Kidney (tissue), 11 donors: ENCODE data around the gene GSTT4. TPM values are rescaled to one million over a fixed set of nuclear protein-coding genes. Genes with fewer than 3 reads are reported as not detected.
"Not testable (repeated sequence)": the region's sequence is repeated elsewhere in the genome, so short reads cannot be mapped to it uniquely, and the experiment has no call there.

Experiments used
- DNase-seq, 5 donors: peaks; one replicate each; pipeline ENCODE4 v3.0.0-alpha.2; 2013 to 2020
- FAIRE-seq: peaks from 2 replicates; lab custom pipeline; 2012; peaks lifted over from hg19 to GRCh38; lab: Jason Lieb, UNC
- H3K27ac ChIP-seq, 2 donors: one replicate each; pipeline ENCODE4 v1.7.0; 2013; ENCODE audit warnings: low read depth in 2 of 2, low read length in 2 of 2, inconsistent platforms in 1 of 2
- H3K27me3 ChIP-seq: one replicate; pipeline ENCODE4 v1.7.1; 2013; ENCODE audit warnings: low read length, inconsistent platforms; ENCODE audit not compliant: control insufficient read depth, insufficient read depth
- H3K36me3 ChIP-seq, 3 donors: one replicate each; pipeline versions ENCODE4 v1.7.0 to v1.7.1; 2013; ENCODE audit warnings: low read length in 3 of 3, control low read depth in 1 of 3, inconsistent platforms in 1 of 3; ENCODE audit not compliant: insufficient read depth in 3 of 3, control insufficient read depth in 2 of 3
- H3K4me1 ChIP-seq, 3 donors: one replicate each; pipeline versions ENCODE4 v1.7.0 to v1.7.1; 2013; ENCODE audit warnings: low read length in 3 of 3, inconsistent platforms in 1 of 3, low read depth in 1 of 3; ENCODE audit not compliant: control insufficient read depth in 2 of 3, insufficient read depth in 2 of 3
- H3K4me3 ChIP-seq, 3 donors: one replicate each; pipeline versions ENCODE4 v1.7.0 to v1.8.1; 2013; ENCODE audit warnings: low read length in 3 of 3, control low read depth in 1 of 3, inconsistent platforms in 1 of 3
- H3K9ac ChIP-seq, 3 donors: one replicate each; pipeline versions ENCODE4 v1.7.0 to v1.7.1; 2013; ENCODE audit warnings: low read length in 3 of 3, control low read depth in 1 of 3, inconsistent platforms in 1 of 3
- H3K9me3 ChIP-seq, 3 donors: one replicate each; pipeline versions ENCODE4 v1.7.0 to v1.7.1; 2013; ENCODE audit warnings: low read length in 3 of 3, control low read depth in 1 of 3, inconsistent platforms in 1 of 3; ENCODE audit not compliant: control insufficient read depth in 2 of 3, insufficient read depth in 1 of 3
- intact Hi-C: fragments of 100-400 bp; cut with DNase I; formaldehyde crosslinking; loops from one replicate; pipeline ENCODE4 v1.11.1; 2022
- polyA plus RNA-seq: library from polyadenylated mRNA; stranded (reverse); fragments of 350-450 nt; fragmentation: Illumina TruSeq; extraction: RNeasy Lipid Tissue Mini Kit (QIAGEN cat#74804); gene quantifications from one replicate; pipeline ENCODE4 v1.2.3, GENCODE V29; 2014; ENCODE audit warnings: low read depth, low replicate concordance; ENCODE audit not compliant: insufficient read depth
- total RNA-seq: library from RNA; stranded (reverse); fragmentation: NEBNext Ultra II Directional; extraction: Animal tissue kit (Norgen Biotek cat#: 25700); gene quantifications from one replicate; pipeline ENCODE4 v1.2.1, GENCODE V29; 2021
- donor health status: control.
- donor health status: control.
- donor health status: DM: yes; HTN: yes; CAD: no.
- donor health status: Normal renal cell carcinoma (clear cell type).

Gene GSTT4
- total and polyA plus RNA-seq, 2 donors from 2014 or later, result not detected

GRCh38 chr22:23951383-23951782, 53.9 kb downstream of the GSTT4 start:
- H3K27me3 ChIP-seq, H3K4me3 ChIP-seq, H3K9ac ChIP-seq, H3K27ac ChIP-seq, H3K9me3 ChIP-seq, FAIRE-seq, DNase-seq, H3K4me1 ChIP-seq, H3K36me3 ChIP-seq, intact Hi-C loops: not testable (repeated sequence)

- H3K36me3 ChIP-seq, H3K4me3 ChIP-seq, FAIRE-seq, DNase-seq, H3K9ac ChIP-seq, H3K27me3 ChIP-seq, H3K27ac ChIP-seq, intact Hi-C loops, H3K9me3 ChIP-seq, H3K4me1 ChIP-seq: not testable (repeated sequence)
Measured at GRCh38 chr22:23949764-23950163, 55.5 kb downstream of the GSTT4 start.

Other genes starting within 250 kb of the GSTT4 start
- not detected for gene C22orf15, start 242.5 kb downstream of the GSTT4 start, total RNA-seq
- not detected for gene C22orf15, start 242.5 kb downstream of the GSTT4 start, polyA plus RNA-seq
- gene CHCHD10, start 237.5 kb downstream of the GSTT4 start, total RNA-seq, result 190 TPM
- gene CHCHD10, start 237.5 kb downstream of the GSTT4 start, polyA plus RNA-seq, result 1,445 TPM
- gene MMP11, start 232.6 kb downstream of the GSTT4 start, total RNA-seq, result 4.4 TPM
- 2.7 TPM for gene MMP11, start 232.6 kb downstream of the GSTT4 start, polyA plus RNA-seq
- 79.0 TPM for gene SMARCB1, start 218.5 kb downstream of the GSTT4 start, total RNA-seq
- gene SMARCB1, start 218.5 kb downstream of the GSTT4 start, polyA plus RNA-seq, result 68.7 TPM
- gene DERL3, start 166.4 kb downstream of the GSTT4 start, total RNA-seq, result 24.7 TPM
- gene DERL3, start 166.4 kb downstream of the GSTT4 start, polyA plus RNA-seq, result 3.1 TPM
- gene SLC2A11, start 147.6 kb downstream of the GSTT4 start, total RNA-seq, result 28.9 TPM
- gene SLC2A11, start 147.6 kb downstream of the GSTT4 start, polyA plus RNA-seq, result 23.7 TPM
- 505 TPM for gene MIF, start 111.1 kb downstream of the GSTT4 start, total RNA-seq
- 1,211 TPM for gene MIF, start 111.1 kb downstream of the GSTT4 start, polyA plus RNA-seq
- 10.8 TPM for gene GSTT2B, start 44.3 kb downstream of the GSTT4 start, total RNA-seq
- gene GSTT2B, start 44.3 kb downstream of the GSTT4 start, polyA plus RNA-seq, result 20.6 TPM
- 5.6 TPM for gene DDTL, start 38.6 kb downstream of the GSTT4 start, total RNA-seq
- 6.9 TPM for gene DDTL, start 38.6 kb downstream of the GSTT4 start, polyA plus RNA-seq
- gene DDT, start 31.0 kb downstream of the GSTT4 start, total RNA-seq, result 97.4 TPM
- gene DDT, start 31.0 kb downstream of the GSTT4 start, polyA plus RNA-seq, result 448 TPM
- gene GSTT2, start 25.3 kb downstream of the GSTT4 start, total RNA-seq, result 2.4 TPM
- gene GSTT2, start 25.3 kb downstream of the GSTT4 start, polyA plus RNA-seq, result 1.3 TPM
- 85.9 TPM for gene CABIN1, start 5.9 kb upstream of the GSTT4 start, total RNA-seq
- 34.8 TPM for gene CABIN1, start 5.9 kb upstream of the GSTT4 start, polyA plus RNA-seq
- gene SUSD2, start 176.0 kb upstream of the GSTT4 start, total RNA-seq, result 14.8 TPM
- 25.2 TPM for gene SUSD2, start 176.0 kb upstream of the GSTT4 start, polyA plus RNA-seq
- 103 TPM for gene GGT5, start 239.6 kb upstream of the GSTT4 start, total RNA-seq
- gene GGT5, start 239.6 kb upstream of the GSTT4 start, polyA plus RNA-seq, result 63.2 TPM